HG02678 (cell line): ENCODE measurements around the gene MTAP.

ENCODE experiments used
- ATAC-seq: cut with Tn5 transposase; IDR thresholded peaks from one replicate; pipeline ENCODE4 v1.9.1; 2021; ENCODE audit warnings: mild to moderate bottlenecking, moderate library complexity; ENCODE audit not compliant: unreplicated experiment

The MTAP gene

GRCh38 chr9:21967702-21968101 lies 165.3 kb downstream of the MTAP start:
- no peak for ATAC-seq

GRCh38 chr9:21968331-21969010 lies 166.0 kb downstream of the MTAP start:
- no peak for ATAC-seq

- no peak for ATAC-seq
Observed at GRCh38 chr9:21969011-21969940, 166.8 kb downstream of the MTAP start.

- ATAC-seq, result no peak
Observed at GRCh38 chr9:21969951-21970799, 167.7 kb downstream of the MTAP start.

GRCh38 chr9:21970800-21971640 lies 168.6 kb downstream of the MTAP start:
- ATAC-seq, result no peak

GRCh38 chr9:21972361-21972760 lies 169.9 kb downstream of the MTAP start:
- no peak for ATAC-seq

- ATAC-seq, result peak; percentile 4
Observed at GRCh38 chr9:21974343-21974721, 171.9 kb downstream of the MTAP start.

- peak; percentile 64 for ATAC-seq
Observed at GRCh38 chr9:21974722-21975409, 172.4 kb downstream of the MTAP start.

- ATAC-seq, result no peak
Observed at GRCh38 chr9:21976334-21976875, 174.0 kb downstream of the MTAP start.

GRCh38 chr9:21982391-21982790 lies 180.0 kb downstream of the MTAP start:
- ATAC-seq, result no peak

- no peak for ATAC-seq
Observed at GRCh38 chr9:21982861-21983560, 180.6 kb downstream of the MTAP start.

GRCh38 chr9:21983561-21983935 lies 181.1 kb downstream of the MTAP start:
- no peak for ATAC-seq

GRCh38 chr9:21984101-21984500 lies 181.7 kb downstream of the MTAP start:
- ATAC-seq, result no peak

- peak; percentile 54 for ATAC-seq
Observed at GRCh38 chr9:21985964-21986667, 183.7 kb downstream of the MTAP start.
